SK-N-SH treated with all-trans-retinoic acid at 6 μM for 48 hours (cell line): ENCODE measurements around the gene ADK.

Experiments
- ATAC-seq: fragments of 200-7000 bp; cut with Tn5 transposase; 3 replicates; pipeline ENCODE4 v1.9.1; 2020; ENCODE audit warnings: mild to moderate bottlenecking, moderate library complexity
- ARNTL ChIP-seq: fragments of 450-650 bp; formaldehyde crosslinking; IDR thresholded peaks from 2 replicates; pipeline ENCODE4 v1.5.0; 2020; ENCODE audit warnings: low read depth, mild to moderate bottlenecking, moderate library complexity, borderline replicate concordance
- BACH2 ChIP-seq: fragments of 250-450 bp; sonication (Bioruptor Pico); IDR thresholded peaks from 2 replicates; pipeline ENCODE4 v1.9.0; 2021; ENCODE audit warnings: mild to moderate bottlenecking, borderline replicate concordance
- CREB5 ChIP-seq: fragments of 250-450 bp; sonication (Bioruptor Pico); IDR thresholded peaks from 2 replicates; pipeline ENCODE4 v1.5.1; 2020; ENCODE audit warnings: low read depth, mild to moderate bottlenecking, moderate library complexity
- CSDC2 ChIP-seq: fragments of 250-450 bp; sonication (Bioruptor Pico); IDR thresholded peaks from 2 replicates; pipeline ENCODE4 v1.5.0; 2020; ENCODE audit warnings: mild to moderate bottlenecking, moderate library complexity
- ESRRG ChIP-seq: fragments of 250-450 bp; sonication (Bioruptor Pico); IDR thresholded peaks from 2 replicates; pipeline ENCODE4 v1.6.1; 2021; ENCODE audit warnings: mild to moderate bottlenecking
- GLIS3 ChIP-seq: fragments of 250-450 bp; sonication (Bioruptor Pico); IDR thresholded peaks from 2 replicates; pipeline ENCODE4 v1.5.0; 2020; ENCODE audit warnings: mild to moderate bottlenecking, moderate library complexity
- ISL1 ChIP-seq: fragments of 250-450 bp; sonication (Bioruptor Pico); IDR thresholded peaks from 2 replicates; pipeline ENCODE4 v2.1.2; 2022; ENCODE audit warnings: mild to moderate bottlenecking, moderate library complexity
- OSR1 ChIP-seq: fragments of 250-450 bp; sonication (Bioruptor Pico); IDR thresholded peaks from 2 replicates; pipeline ENCODE4 v1.8.0; 2022; ENCODE audit warnings: moderate library complexity, mild to moderate bottlenecking, inconsistent platforms
- POU6F1 ChIP-seq: fragments of 250-450 bp; sonication (Bioruptor Pico); IDR thresholded peaks from 2 replicates; pipeline ENCODE4 v1.8.0; 2021; ENCODE audit warnings: low read depth, mild to moderate bottlenecking, moderate library complexity, borderline replicate concordance
- RARB ChIP-seq: fragments of 250-450 bp; sonication (Bioruptor Pico); IDR thresholded peaks from 2 replicates; pipeline ENCODE4 v1.8.0; 2021; ENCODE audit warnings: mild to moderate bottlenecking, moderate library complexity
- SNAI2 ChIP-seq: fragments of 250-450 bp; sonication (Bioruptor Pico); IDR thresholded peaks from 2 replicates; pipeline ENCODE4 v1.5.0; 2020; ENCODE audit warnings: mild to moderate bottlenecking, moderate library complexity
- TCF4 ChIP-seq: fragments of 250-450 bp; sonication (Bioruptor Pico); IDR thresholded peaks from 2 replicates; pipeline ENCODE4 v1.8.0; 2021; ENCODE audit warnings: mild to moderate bottlenecking, moderate library complexity, borderline replicate concordance
- TOX ChIP-seq: fragments of 250-450 bp; sonication (Bioruptor Pico); IDR thresholded peaks from 2 replicates; pipeline ENCODE4 v1.8.0; 2021; ENCODE audit warnings: mild to moderate bottlenecking, moderate library complexity, borderline replicate concordance
- ZFP3 ChIP-seq: fragments of 250-450 bp; sonication (Bioruptor Pico); IDR thresholded peaks from 2 replicates; pipeline ENCODE4 v1.5.0; 2020; ENCODE audit warnings: mild to moderate bottlenecking, moderate library complexity
- ZFP30 ChIP-seq: fragments of 450-650 bp; formaldehyde crosslinking; IDR thresholded peaks from 2 replicates; pipeline ENCODE4 v1.5.0; 2022; ENCODE audit warnings: mild to moderate bottlenecking, moderate library complexity
- ZNF565 ChIP-seq: fragments of 450-650 bp; formaldehyde crosslinking; conservative IDR thresholded peaks from 2 replicates; pipeline ENCODE4 v1.5.0; 2020; ENCODE audit warnings: low read depth, mild to moderate bottlenecking, moderate library complexity
- ZNF70 ChIP-seq: fragments of 450-650 bp; formaldehyde crosslinking; IDR thresholded peaks from 2 replicates; pipeline ENCODE4 v1.5.0; 2020; ENCODE audit warnings: mild to moderate bottlenecking, moderate library complexity
- ZNF8 ChIP-seq: fragments of 450-650 bp; formaldehyde crosslinking; IDR thresholded peaks from 2 replicates; pipeline ENCODE4 v1.5.0; 2020; ENCODE audit warnings: mild to moderate bottlenecking, moderate library complexity
- TF ChIP-seq, protein P1 (sequence below): fragments of 250-450 bp; sonication (Bioruptor Pico); IDR thresholded peaks from 2 replicates; pipeline ENCODE4 v1.5.1; 2021; ENCODE audit warnings: mild to moderate bottlenecking, moderate library complexity
- TF ChIP-seq, protein P2 (sequence below): fragments of 250-450 bp; sonication (Bioruptor Pico); IDR thresholded peaks from 2 replicates; pipeline ENCODE4 v1.5.0; 2020; ENCODE audit warnings: mild to moderate bottlenecking, moderate library complexity
- TF ChIP-seq, protein P3 (sequence below): fragments of 250-450 bp; sonication (Bioruptor Pico); IDR thresholded peaks from 2 replicates; pipeline ENCODE4 v1.8.0; 2020; ENCODE audit warnings: mild to moderate bottlenecking, moderate library complexity, borderline replicate concordance

Gene ADK

GRCh38 chr10:74276416-74276815 is 125.4 kb downstream of the ADK start:
- ATAC-seq: no peak
- TF ChIP-seq ISL1 (CRISPR knock-in tag) (no peak), RARB (CRISPR knock-in tag) (no peak), OSR1 (no peak), ZFP30 (CRISPR knock-in tag) (no peak), ZNF565 (CRISPR knock-in tag) (no peak), BACH2 (no peak), GLIS3 (CRISPR knock-in tag) (no peak), CREB5 (no peak), SNAI2 (CRISPR knock-in tag) (no peak), POU6F1 (CRISPR knock-in tag) (no peak), CSDC2 (CRISPR knock-in tag) (no peak), ARNTL (CRISPR knock-in tag) (no peak), TCF4 (CRISPR knock-in tag) (no peak), ESRRG (CRISPR knock-in tag) (no peak)
- TF ChIP-seq, protein P1, sequence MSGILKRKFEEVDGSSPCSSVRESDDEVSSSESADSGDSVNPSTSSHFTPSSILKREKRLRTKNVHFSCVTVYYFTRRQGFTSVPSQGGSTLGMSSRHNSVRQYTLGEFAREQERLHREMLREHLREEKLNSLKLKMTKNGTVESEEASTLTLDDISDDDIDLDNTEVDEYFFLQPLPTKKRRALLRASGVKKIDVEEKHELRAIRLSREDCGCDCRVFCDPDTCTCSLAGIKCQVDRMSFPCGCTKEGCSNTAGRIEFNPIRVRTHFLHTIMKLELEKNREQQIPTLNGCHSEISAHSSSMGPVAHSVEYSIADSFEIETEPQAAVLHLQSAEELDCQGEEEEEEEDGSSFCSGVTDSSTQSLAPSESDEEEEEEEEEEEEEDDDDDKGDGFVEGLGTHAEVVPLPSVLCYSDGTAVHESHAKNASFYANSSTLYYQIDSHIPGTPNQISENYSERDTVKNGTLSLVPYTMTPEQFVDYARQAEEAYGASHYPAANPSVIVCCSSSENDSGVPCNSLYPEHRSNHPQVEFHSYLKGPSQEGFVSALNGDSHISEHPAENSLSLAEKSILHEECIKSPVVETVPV: no peak
- TF ChIP-seq, protein P2, sequence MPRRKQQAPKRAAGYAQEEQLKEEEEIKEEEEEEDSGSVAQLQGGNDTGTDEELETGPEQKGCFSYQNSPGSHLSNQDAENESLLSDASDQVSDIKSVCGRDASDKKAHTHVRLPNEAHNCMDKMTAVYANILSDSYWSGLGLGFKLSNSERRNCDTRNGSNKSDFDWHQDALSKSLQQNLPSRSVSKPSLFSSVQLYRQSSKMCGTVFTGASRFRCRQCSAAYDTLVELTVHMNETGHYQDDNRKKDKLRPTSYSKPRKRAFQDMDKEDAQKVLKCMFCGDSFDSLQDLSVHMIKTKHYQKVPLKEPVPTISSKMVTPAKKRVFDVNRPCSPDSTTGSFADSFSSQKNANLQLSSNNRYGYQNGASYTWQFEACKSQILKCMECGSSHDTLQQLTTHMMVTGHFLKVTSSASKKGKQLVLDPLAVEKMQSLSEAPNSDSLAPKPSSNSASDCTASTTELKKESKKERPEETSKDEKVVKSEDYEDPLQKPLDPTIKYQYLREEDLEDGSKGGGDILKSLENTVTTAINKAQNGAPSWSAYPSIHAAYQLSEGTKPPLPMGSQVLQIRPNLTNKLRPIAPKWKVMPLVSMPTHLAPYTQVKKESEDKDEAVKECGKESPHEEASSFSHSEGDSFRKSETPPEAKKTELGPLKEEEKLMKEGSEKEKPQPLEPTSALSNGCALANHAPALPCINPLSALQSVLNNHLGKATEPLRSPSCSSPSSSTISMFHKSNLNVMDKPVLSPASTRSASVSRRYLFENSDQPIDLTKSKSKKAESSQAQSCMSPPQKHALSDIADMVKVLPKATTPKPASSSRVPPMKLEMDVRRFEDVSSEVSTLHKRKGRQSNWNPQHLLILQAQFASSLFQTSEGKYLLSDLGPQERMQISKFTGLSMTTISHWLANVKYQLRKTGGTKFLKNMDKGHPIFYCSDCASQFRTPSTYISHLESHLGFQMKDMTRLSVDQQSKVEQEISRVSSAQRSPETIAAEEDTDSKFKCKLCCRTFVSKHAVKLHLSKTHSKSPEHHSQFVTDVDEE: no peak
- TF ChIP-seq, protein P3, sequence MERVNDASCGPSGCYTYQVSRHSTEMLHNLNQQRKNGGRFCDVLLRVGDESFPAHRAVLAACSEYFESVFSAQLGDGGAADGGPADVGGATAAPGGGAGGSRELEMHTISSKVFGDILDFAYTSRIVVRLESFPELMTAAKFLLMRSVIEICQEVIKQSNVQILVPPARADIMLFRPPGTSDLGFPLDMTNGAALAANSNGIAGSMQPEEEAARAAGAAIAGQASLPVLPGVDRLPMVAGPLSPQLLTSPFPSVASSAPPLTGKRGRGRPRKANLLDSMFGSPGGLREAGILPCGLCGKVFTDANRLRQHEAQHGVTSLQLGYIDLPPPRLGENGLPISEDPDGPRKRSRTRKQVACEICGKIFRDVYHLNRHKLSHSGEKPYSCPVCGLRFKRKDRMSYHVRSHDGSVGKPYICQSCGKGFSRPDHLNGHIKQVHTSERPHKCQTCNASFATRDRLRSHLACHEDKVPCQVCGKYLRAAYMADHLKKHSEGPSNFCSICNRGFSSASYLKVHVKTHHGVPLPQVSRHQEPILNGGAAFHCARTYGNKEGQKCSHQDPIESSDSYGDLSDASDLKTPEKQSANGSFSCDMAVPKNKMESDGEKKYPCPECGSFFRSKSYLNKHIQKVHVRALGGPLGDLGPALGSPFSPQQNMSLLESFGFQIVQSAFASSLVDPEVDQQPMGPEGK (CRISPR knock-in tag): no peak

DNA sequence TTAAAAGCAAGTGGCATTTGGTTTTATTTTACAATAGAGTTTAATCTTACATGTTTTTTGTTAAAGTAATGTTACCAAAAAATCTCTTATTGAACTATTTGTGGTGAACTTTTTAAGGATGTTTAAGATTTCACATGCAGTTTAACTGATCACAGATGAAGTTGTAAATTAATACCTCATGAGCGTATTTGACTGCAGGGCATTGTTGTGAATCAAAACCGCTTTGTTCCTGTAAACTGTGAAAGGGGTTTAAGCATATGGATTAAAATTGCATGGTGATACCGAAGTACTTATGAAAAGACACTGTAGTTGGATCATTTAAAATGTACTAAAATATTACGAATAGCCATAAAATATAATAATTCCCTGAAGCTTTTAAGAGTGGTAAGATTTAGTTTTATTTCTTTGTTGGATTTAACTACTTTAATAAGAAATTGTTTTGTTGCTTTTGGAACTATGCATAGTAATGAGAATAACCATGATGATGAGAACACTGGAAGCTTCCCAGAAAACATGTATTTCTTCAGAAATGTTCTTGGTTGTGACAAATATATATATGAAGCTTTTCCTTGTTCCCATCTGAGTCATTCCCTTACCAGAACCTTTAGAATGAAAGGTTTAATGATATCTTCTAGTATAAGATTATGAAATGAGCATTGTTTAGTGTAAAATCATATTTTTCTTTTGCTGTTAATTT is 131.3 kb downstream of the ADK start:
- ATAC-seq: peak; percentile 47
- TF ChIP-seq BACH2: no peak

GRCh38 chr10:74282848-74283210 is 131.8 kb downstream of the ADK start:
- TF ChIP-seq ZNF8 (CRISPR knock-in tag) (no peak), CSDC2 (CRISPR knock-in tag) (no peak), TOX (CRISPR knock-in tag) (no peak), GLIS3 (CRISPR knock-in tag) (no peak), ARNTL (CRISPR knock-in tag) (no peak), CREB5 (no peak), ZFP3 (no peak), ZNF70 (CRISPR knock-in tag) (no peak), RARB (CRISPR knock-in tag) (no peak), ZFP30 (CRISPR knock-in tag) (no peak)
- TF ChIP-seq, protein P1: no peak
- ATAC-seq: no peak
